GM10248 (cell line): ENCODE results near the gene CCDC15.

Experiments used
- CTCF ChIA-PET: fragments of 300-600 bp; sonication (Branson Sonifier 250); formaldehyde crosslinking; extraction: SDS; loops from one replicate; lab custom pipeline; 2021; ENCODE audit warnings: antibody characterized with exemption; lab: Yijun Ruan, JAX
- POLR2A ChIA-PET: fragments of 350-650 bp; sonication (Branson Sonifier 250); formaldehyde crosslinking; extraction: SDS; loops from one replicate; lab custom pipeline; 2020; ENCODE audit warnings: antibody characterized with exemption; lab: Yijun Ruan, JAX
- DNase-seq: peaks from one replicate; pipeline ENCODE4 v3.0.0; 2012; ENCODE audit errors: extremely low spot score
- CTCF ChIP-seq: IDR thresholded peaks from 2 replicates; pipeline ENCODE4 v1.5.1; 2012; ENCODE audit warnings: mild to moderate bottlenecking, low read depth; ENCODE audit errors: extremely low read depth, missing control alignments, control extremely low read depth

CCDC15 gene

GRCh38 chr11:124941703-124942102 is 12.3 kb upstream of the CCDC15 start:
- no peak for DNase-seq
- POLR2A ChIA-PET: no interaction called here
- no peak for TF ChIP-seq CTCF
- CTCF ChIA-PET: interaction anchor here (1.0 to 2.0 kb wide), 6 partner anchors 11 to 118 kb away, joined by 3 to 9 read pairs (median 4); partner anchors contain the start of gene CCDC15

GRCh38 chr11:124942466-124943253 is 11.3 kb upstream of the CCDC15 start:
- DNase-seq: no peak
- ChIA-PET CTCF (interaction anchor here (1.1 to 2.0 kb wide), 6 partner anchors 8 to 167 kb away, joined by 3 to 9 read pairs (median 5); partner anchors contain the start of gene CCDC15), POLR2A (no interaction called here)
- TF ChIP-seq CTCF: no peak

GRCh38 chr11:124943254-124943616 is 10.8 kb upstream of the CCDC15 start:
- ChIA-PET CTCF (interaction anchor here (1.1 to 1.9 kb wide), 4 partner anchors 8 to 166 kb away, joined by 3 to 6 read pairs (median 4); partner anchors contain the start of gene CCDC15), POLR2A (no interaction called here)
- no peak for TF ChIP-seq CTCF
- DNase-seq: no peak

GRCh38 chr11:124943741-124944140 is 10.3 kb upstream of the CCDC15 start:
- CTCF ChIA-PET: interaction anchor here (1.1 to 1.9 kb wide), 3 partner anchors 9 to 166 kb away, joined by 3 to 6 read pairs (median 4); partner anchors contain the start of gene CCDC15
- TF ChIP-seq CTCF: no peak
- DNase-seq: no peak
- POLR2A ChIA-PET: no interaction called here

- CTCF ChIA-PET: interaction anchor here (1.0 to 1.9 kb wide), 3 partner anchors 9 to 197 kb away, joined by 4 to 6 read pairs (median 4); partner anchors contain the start of gene CCDC15
- no peak for TF ChIP-seq CTCF
- no peak for DNase-seq
- POLR2A ChIA-PET: no interaction called here
These were observed 9.4 kb upstream of the CCDC15 start for GRCh38 chr11:124944565-124944964.

- ChIA-PET CTCF (interaction anchor here (1.0 kb wide), 2 partner anchors 11 to 196 kb away, joined by 3 to 4 read pairs; no protein-coding TSS in a partner anchor), POLR2A (no interaction called here)
- DNase-seq: no peak
- TF ChIP-seq CTCF: no peak
These were observed 8.2 kb upstream of the CCDC15 start for GRCh38 chr11:124945826-124946225.
